WTC11 (cell line): ENCODE measurements around the gene FBXO31. TPM values are rescaled to one million over a fixed set of nuclear protein-coding genes. Genes with fewer than 3 reads are reported as not detected.

ENCODE experiments used
- ATAC-seq: fragments of 200-7000 bp; cut with Tn5 transposase; 2 replicates; pipeline ENCODE4 v1.10.0; 2021; ENCODE audit warnings: mild to moderate bottlenecking, moderate library complexity
- CTCF ChIA-PET: fragments of 300-600 bp; sonication (Branson Sonifier 250); formaldehyde crosslinking; loops from one replicate; lab custom pipeline; 2021; ENCODE audit warnings: antibody characterized with exemption; lab: Charles Lee
- POLR2A ChIA-PET: fragments of 350-600 bp; sonication (Branson Sonifier 250); formaldehyde crosslinking; loops from one replicate; lab custom pipeline; 2021; ENCODE audit warnings: antibody characterized with exemption; lab: Charles Lee
- DNase-seq: peaks from one replicate; pipeline ENCODE4 v3.0.0; 2021; ENCODE audit warnings: low spot score
- H3K27ac Mint-ChIP-seq: 2 replicates; pipeline ENCODE4 v1.8.0; 2021; ENCODE audit warnings: mixed read lengths
- H3K27me3 Mint-ChIP-seq: 2 replicates; pipeline ENCODE4 v1.8.0; 2021; ENCODE audit warnings: low read depth, mild to moderate bottlenecking, moderate library complexity, mixed read lengths
- H3K36me3 Mint-ChIP-seq: 2 replicates; pipeline ENCODE4 v1.8.0; 2021; ENCODE audit warnings: mixed read lengths
- H3K4me1 Mint-ChIP-seq: 2 replicates; pipeline ENCODE4 v1.8.0; 2022; ENCODE audit warnings: mixed read lengths
- H3K4me3 Mint-ChIP-seq: 2 replicates; pipeline ENCODE4 v1.8.0; 2021; ENCODE audit warnings: mild to moderate bottlenecking, moderate library complexity, mixed read lengths
- H3K9me3 Mint-ChIP-seq: 2 replicates; pipeline ENCODE4 v1.8.0; 2021; ENCODE audit warnings: mixed read lengths
- ATF2 ChIP-seq: sonication (generic); formaldehyde crosslinking; IDR thresholded peaks from 2 replicates; pipeline ENCODE4 v1.8.1; 2022; ENCODE audit warnings: low read depth, missing genetic modification reagents, borderline replicate concordance
- CREM ChIP-seq: sonication (generic); formaldehyde crosslinking; IDR thresholded peaks from 2 replicates; pipeline ENCODE4 v1.8.1; 2022; ENCODE audit warnings: mild to moderate bottlenecking, missing genetic modification reagents, moderate library complexity
- ERG ChIP-seq: fragments of 250-450 bp; sonication (Bioruptor Pico); IDR thresholded peaks from 2 replicates; pipeline ENCODE4 v1.8.0; 2021; ENCODE audit warnings: mild to moderate bottlenecking
- IRF2 ChIP-seq: sonication (generic); formaldehyde crosslinking; IDR thresholded peaks from 2 replicates; pipeline ENCODE4 v1.8.0; 2022; ENCODE audit warnings: low read depth, missing genetic modification reagents, borderline replicate concordance
- JAZF1 ChIP-seq: fragments of 250-450 bp; sonication (Bioruptor Pico); IDR thresholded peaks from 2 replicates; pipeline ENCODE4 v1.9.0; 2021; ENCODE audit warnings: moderate library complexity, mild to moderate bottlenecking, inconsistent platforms
- JUN ChIP-seq: sonication (generic); formaldehyde crosslinking; IDR thresholded peaks from 2 replicates; pipeline ENCODE4 v1.8.0; 2023; ENCODE audit warnings: mild to moderate bottlenecking, missing genetic modification reagents
- NFATC4 ChIP-seq: fragments of 250-450 bp; sonication (Bioruptor Pico); IDR thresholded peaks from 2 replicates; pipeline ENCODE4 v1.9.0; 2021; ENCODE audit warnings: mild to moderate bottlenecking
- NR1H2 ChIP-seq: sonication (generic); formaldehyde crosslinking; IDR thresholded peaks from 2 replicates; pipeline ENCODE4 v1.9.0; 2021; ENCODE audit warnings: mild to moderate bottlenecking, moderate library complexity, missing genetic modification reagents
- OVOL2 ChIP-seq: fragments of 250-450 bp; sonication (Bioruptor Pico); IDR thresholded peaks from 2 replicates; pipeline ENCODE4 v1.9.0; 2021; ENCODE audit warnings: mild to moderate bottlenecking, borderline replicate concordance
- PRDM15 ChIP-seq: sonication (generic); formaldehyde crosslinking; IDR thresholded peaks from 2 replicates; pipeline ENCODE4 v1.8.0; 2022; ENCODE audit warnings: missing genetic modification reagents
- PRRX2 ChIP-seq: fragments of 250-450 bp; sonication (Bioruptor Pico); IDR thresholded peaks from 2 replicates; pipeline ENCODE4 v1.8.0; 2021; ENCODE audit warnings: mild to moderate bottlenecking
- TCF7 ChIP-seq: sonication (generic); formaldehyde crosslinking; IDR thresholded peaks from 2 replicates; pipeline ENCODE4 v1.8.0; 2022; ENCODE audit warnings: mild to moderate bottlenecking, low read depth, missing genetic modification reagents, moderate library complexity
- TEAD4 ChIP-seq: sonication (generic); formaldehyde crosslinking; IDR thresholded peaks from 2 replicates; pipeline ENCODE4 v1.8.0; 2022; ENCODE audit warnings: mild to moderate bottlenecking, missing genetic modification reagents
- USF1 ChIP-seq: sonication (generic); formaldehyde crosslinking; IDR thresholded peaks from 2 replicates; pipeline ENCODE4 v1.8.0; 2022; ENCODE audit warnings: mild to moderate bottlenecking, missing genetic modification reagents
- ZBTB21 ChIP-seq: sonication (generic); formaldehyde crosslinking; IDR thresholded peaks from 2 replicates; pipeline ENCODE4 v1.8.1; 2023; ENCODE audit warnings: mild to moderate bottlenecking, missing genetic modification reagents, borderline replicate concordance
- ZNF219 ChIP-seq: sonication (generic); formaldehyde crosslinking; IDR thresholded peaks from 2 replicates; pipeline ENCODE4 v1.8.0; 2023; ENCODE audit warnings: missing genetic modification reagents, mild to moderate bottlenecking, borderline replicate concordance
- ZNF263 ChIP-seq: sonication (generic); formaldehyde crosslinking; IDR thresholded peaks from 2 replicates; pipeline ENCODE4 v1.8.1; 2022; ENCODE audit warnings: low read depth, mild to moderate bottlenecking, moderate library complexity, missing genetic modification reagents
- ZNF281 ChIP-seq: sonication (generic); formaldehyde crosslinking; IDR thresholded peaks from 2 replicates; pipeline ENCODE4 v1.8.0; 2023; ENCODE audit warnings: mild to moderate bottlenecking, missing genetic modification reagents
- ZNF396 ChIP-seq: fragments of 250-450 bp; sonication (Bioruptor Pico); IDR thresholded peaks from 2 replicates; pipeline ENCODE4 v1.8.0; 2021; ENCODE audit warnings: mild to moderate bottlenecking, moderate library complexity, borderline replicate concordance
- ZNF423 ChIP-seq: fragments of 250-450 bp; sonication (Bioruptor Pico); IDR thresholded peaks from 2 replicates; pipeline ENCODE4 v2.1.2; 2022; ENCODE audit warnings: mild to moderate bottlenecking, moderate library complexity
- total RNA-seq: library from RNA; stranded (reverse); gene quantifications from 3 replicates; pipeline ENCODE4 v1.2.3, GENCODE V29; 2021
- TF ChIP-seq, protein P1 (sequence below): sonication (generic); formaldehyde crosslinking; IDR thresholded peaks from 2 replicates; pipeline ENCODE4 v1.8.1; 2022; ENCODE audit warnings: mild to moderate bottlenecking, moderate library complexity, missing genetic modification reagents

Gene FBXO31
- total RNA-seq, 1 experiment from 2014 or later, result 22.6 TPM

DNA sequence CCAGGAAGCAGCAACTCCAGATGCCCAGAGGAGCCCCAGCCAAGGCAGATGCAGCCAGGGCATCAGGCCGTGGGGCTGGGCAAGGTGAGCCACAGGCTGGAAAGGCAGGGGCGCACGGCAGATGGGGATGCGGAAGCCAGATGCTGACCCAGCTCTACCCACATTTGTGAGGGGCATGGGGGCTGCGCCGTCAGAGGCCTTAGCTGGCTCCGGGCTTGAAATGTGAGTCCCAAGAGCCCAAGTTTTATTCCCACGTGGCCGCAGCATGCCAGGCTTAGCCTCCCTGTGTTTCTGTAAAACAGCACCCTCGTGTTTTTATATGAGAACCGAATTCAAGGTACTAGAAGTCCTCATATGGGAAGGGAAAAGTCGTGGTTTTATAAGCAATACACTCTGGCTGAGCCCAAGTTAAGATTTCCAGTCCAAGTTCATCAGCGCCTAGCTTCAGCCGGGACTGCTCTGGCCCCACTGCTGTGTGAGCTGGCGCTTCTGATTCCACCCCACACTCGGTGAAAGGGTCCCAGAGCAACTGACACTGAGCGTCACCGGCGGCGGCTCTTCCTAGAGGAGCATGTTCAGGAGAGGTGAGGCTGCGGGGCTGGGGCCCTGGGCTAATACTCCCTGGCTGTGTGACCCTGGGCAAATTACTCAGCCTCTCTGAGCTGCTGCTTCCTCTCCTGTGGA, 59.7 kb downstream of the FBXO31 start (continued):
- TF ChIP-seq, protein P1, sequence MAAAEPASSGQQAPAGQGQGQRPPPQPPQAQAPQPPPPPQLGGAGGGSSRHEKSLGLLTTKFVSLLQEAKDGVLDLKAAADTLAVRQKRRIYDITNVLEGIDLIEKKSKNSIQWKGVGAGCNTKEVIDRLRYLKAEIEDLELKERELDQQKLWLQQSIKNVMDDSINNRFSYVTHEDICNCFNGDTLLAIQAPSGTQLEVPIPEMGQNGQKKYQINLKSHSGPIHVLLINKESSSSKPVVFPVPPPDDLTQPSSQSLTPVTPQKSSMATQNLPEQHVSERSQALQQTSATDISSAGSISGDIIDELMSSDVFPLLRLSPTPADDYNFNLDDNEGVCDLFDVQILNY (CRISPR knock-in tag), result no peak
- no peak for TF ChIP-seq PRRX2
- no peak for TF ChIP-seq ZNF281 (CRISPR knock-in tag)
- no peak for TF ChIP-seq CREM
- TF ChIP-seq PRDM15 (CRISPR knock-in tag), result no peak
- no peak for TF ChIP-seq ZNF423 (CRISPR knock-in tag)
- TF ChIP-seq ATF2 (CRISPR knock-in tag), result no peak

GRCh38 chr16:87322833-87323726, 60.5 kb downstream of the FBXO31 start:
- POLR2A ChIA-PET, result interaction anchor here (1.2 kb wide), 1 partner anchor 9 kb away, joined by 3 read pairs; no protein-coding TSS in a partner anchor
- DNase-seq, result no peak
- H3K36me3 Mint-ChIP-seq, result no peaks in the 10 kb centered on the region
- CTCF ChIA-PET, result no interaction called here
- no peaks in the 10 kb centered on the region for H3K27me3 Mint-ChIP-seq
- no peaks in the 10 kb centered on the region for H3K9me3 Mint-ChIP-seq
- peak overlapping the region; percentile 60; the same call in 1 of the 2 replicates for H3K27ac Mint-ChIP-seq
- H3K4me1 Mint-ChIP-seq, result peaks cover 7% of the 10 kb centered on the region
- ATAC-seq, result no peak
- no peak overlapping the region for H3K4me3 Mint-ChIP-seq
- TF ChIP-seq JAZF1 (CRISPR knock-in tag) (no peak), ERG (CRISPR knock-in tag) (no peak), JUN (no peak), IRF2 (CRISPR knock-in tag) (no peak), ZNF263 (CRISPR knock-in tag) (no peak), USF1 (no peak), ZNF281 (CRISPR knock-in tag) (no peak), TEAD4 (CRISPR knock-in tag) (no peak), ZNF219 (no peak), NFATC4 (CRISPR knock-in tag) (no peak), TCF7 (no peak), ZBTB21 (CRISPR knock-in tag) (no peak), ZNF396 (CRISPR knock-in tag) (no peak), NR1H2 (CRISPR knock-in tag) (no peak), OVOL2 (CRISPR knock-in tag) (no peak)
